Measurements from ENCODE around the gene RASL11B.

RASL11B gene

DNA sequence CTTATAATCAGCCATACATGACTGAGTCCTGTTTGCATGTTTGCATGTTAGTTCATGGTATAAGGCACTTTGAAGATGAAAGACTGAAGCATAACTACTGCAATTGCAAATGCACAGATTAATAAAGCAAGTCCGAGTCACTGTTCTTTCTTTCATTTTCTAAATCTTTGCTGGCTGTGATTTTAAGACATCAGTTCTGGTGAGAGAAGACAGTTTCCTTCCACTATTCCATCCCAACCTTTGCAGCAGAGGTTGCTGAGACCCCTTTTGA, 28.3 kb downstream of the RASL11B start:
- H3K4me3 ChIP-seq (ENCODE audit: low read depth, low read length): no peak overlapping the region
- TF ChIP-seq CTCF (IDR thresholded peaks at IDR 0.05; ENCODE audit: borderline replicate concordance, insufficient read depth, low read depth, low read length): no peak

DNA sequence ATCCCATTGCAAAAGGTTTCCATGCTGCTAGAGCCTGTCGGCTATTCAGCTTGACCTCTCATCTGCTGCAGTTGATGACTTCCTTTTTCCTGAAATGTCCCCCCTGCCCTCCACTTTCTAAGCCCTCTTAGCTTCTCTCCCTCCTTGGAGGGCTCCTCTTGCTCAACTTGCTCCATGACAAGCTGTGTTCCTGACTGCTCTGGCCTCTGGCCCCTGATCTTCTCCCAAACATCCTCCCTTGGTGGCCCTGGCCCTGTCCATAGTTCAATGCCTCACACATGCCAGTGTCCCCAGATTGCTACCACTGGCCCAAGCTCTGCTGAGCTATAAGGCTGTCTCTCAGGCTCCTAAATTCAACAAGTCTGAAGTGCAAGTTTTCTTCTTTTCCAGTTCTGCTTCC, 29.6 kb downstream of the RASL11B start:
- no peak for TF ChIP-seq CTCF (IDR thresholded peaks at IDR 0.05; ENCODE audit: borderline replicate concordance, insufficient read depth, low read depth, low read length)
- H3K4me3 ChIP-seq (ENCODE audit: low read depth, low read length): no peak overlapping the region

GRCh38 chr4:52892880-52893279, 30.8 kb downstream of the RASL11B start:
- no peak for TF ChIP-seq CTCF (IDR thresholded peaks at IDR 0.05; ENCODE audit: borderline replicate concordance, insufficient read depth, low read depth, low read length)
- no peak overlapping the region for H3K4me3 ChIP-seq (ENCODE audit: low read depth, low read length)

DNA sequence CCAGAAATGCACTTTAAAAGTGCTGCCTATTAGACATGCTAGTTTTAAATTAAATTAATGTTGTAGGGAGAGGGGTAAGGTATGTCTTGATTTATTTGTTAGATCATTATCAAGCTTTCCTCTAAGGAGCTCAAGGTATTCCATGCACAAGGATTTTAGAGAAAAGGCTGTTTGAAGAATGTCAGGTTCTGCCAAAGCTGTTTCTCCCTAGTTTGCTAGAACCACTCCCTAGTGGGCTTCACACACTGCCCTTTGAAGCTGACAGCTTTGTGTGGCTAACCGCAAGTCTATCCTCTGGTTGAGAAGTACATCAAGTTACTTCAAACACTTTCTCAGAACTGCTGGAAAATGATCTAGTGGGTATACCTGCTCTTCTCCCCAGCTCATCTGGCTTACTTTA, 32.3 kb downstream of the RASL11B start:
- TF ChIP-seq CTCF (IDR thresholded peaks at IDR 0.05; ENCODE audit: borderline replicate concordance, insufficient read depth, low read depth, low read length): no peak
- no peak overlapping the region for H3K4me3 ChIP-seq (ENCODE audit: low read depth, low read length)

DNA sequence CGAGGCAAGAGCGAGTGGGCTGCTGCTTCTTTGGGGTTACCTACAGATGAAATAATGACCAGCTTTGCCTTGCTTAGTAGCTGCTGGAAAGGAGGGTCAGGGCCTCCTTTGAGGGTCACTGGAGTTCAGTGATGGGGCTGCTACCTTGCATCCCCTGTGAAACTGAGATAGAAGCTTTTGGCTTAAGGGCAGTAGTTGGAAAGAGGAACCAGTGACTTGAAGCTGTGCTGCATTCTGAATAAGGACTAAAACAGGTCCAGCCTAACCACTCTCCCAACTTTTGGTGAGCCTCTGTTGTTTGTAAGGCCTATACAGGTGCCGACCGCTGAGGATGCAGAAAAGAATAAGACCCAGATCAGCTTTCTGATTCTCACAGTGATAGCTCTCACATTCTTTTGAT, 41.2 kb downstream of the RASL11B start:
- H3K4me3 ChIP-seq (ENCODE audit: low read depth, low read length): no peak overlapping the region
- TF ChIP-seq CTCF (IDR thresholded peaks at IDR 0.05; ENCODE audit: borderline replicate concordance, insufficient read depth, low read depth, low read length): no peak

DNA sequence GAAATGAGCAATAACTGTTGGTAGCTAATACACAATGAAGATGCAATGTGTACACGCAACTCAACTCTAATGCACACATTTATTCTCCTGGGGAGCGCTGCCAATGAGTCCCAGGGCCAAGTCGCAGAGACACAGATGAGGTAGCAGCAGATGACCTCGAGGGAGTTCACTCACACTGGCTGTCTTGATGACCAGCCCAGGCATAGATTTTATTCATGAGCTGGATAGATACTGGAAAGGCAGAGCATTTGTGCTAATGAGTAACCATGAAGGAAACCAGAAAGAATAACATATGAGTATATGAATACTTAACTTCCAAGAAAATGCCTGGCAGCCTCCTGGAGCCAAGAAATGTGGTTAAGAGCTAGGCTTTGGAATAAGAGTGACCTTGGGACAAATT, 42.3 kb downstream of the RASL11B start:
- H3K4me3 ChIP-seq (ENCODE audit: low read depth, low read length): no peak overlapping the region
- no peak for TF ChIP-seq CTCF (IDR thresholded peaks at IDR 0.05; ENCODE audit: borderline replicate concordance, insufficient read depth, low read depth, low read length)

DNA sequence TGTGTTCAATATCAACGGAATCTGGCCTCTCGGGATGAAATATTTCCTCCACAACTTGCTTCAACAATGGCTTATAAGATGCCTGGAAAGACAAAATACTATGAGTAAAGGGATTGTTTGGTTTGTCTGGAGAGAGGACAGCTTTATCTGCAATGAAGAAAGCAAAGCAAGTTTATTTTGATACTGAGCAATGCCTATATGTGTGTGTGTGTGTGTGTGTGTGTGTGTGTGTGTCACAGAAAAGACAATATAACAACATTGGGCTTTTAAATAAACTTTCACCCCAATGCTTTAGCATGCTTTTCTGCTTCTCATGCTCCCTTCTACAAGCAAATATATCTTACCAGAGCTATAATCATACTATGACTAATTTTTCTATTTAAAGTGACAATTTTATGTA, 45.4 kb downstream of the RASL11B start:
- H3K4me3 ChIP-seq (ENCODE audit: low read depth, low read length): no peak overlapping the region
- no peak for TF ChIP-seq CTCF (IDR thresholded peaks at IDR 0.05; ENCODE audit: borderline replicate concordance, insufficient read depth, low read depth, low read length)

Data from GM12875 (cell line).